MV-4-11 (cell line): Measurements from ENCODE around the gene ABCA4.
"Not testable (repeated sequence)": the region's sequence is repeated elsewhere in the genome, so short reads cannot be mapped to it uniquely, and the experiment has no call there.

Source experiments
- DNase-seq: peaks from one replicate; lab custom pipeline; 2025; lab: John Stamatoyannopoulos, UW

Gene ABCA4

GRCh38 chr1:93979040-93979717, 141.8 kb downstream of the ABCA4 start:
- no peak for DNase-seq

- DNase-seq = no peak
Measured at GRCh38 chr1:93977598-93977945, 143.4 kb downstream of the ABCA4 start.

GRCh38 chr1:93976711-93977597, 144.0 kb downstream of the ABCA4 start:
- no peak for DNase-seq

GRCh38 chr1:93976291-93976690, 144.7 kb downstream of the ABCA4 start:
- DNase-seq = no peak

- DNase-seq = no peak
Measured at GRCh38 chr1:93972341-93972740, 148.6 kb downstream of the ABCA4 start.

- DNase-seq = no peak
Measured at GRCh38 chr1:93969887-93970286, 151.1 kb downstream of the ABCA4 start.

GRCh38 chr1:93969371-93969770, 151.6 kb downstream of the ABCA4 start:
- DNase-seq = no peak

- DNase-seq = no peak
Measured at GRCh38 chr1:93967306-93967705, 153.6 kb downstream of the ABCA4 start.

GRCh38 chr1:93965888-93966287, 155.1 kb downstream of the ABCA4 start:
- DNase-seq = no peak

- DNase-seq = no peak
Measured at GRCh38 chr1:93965256-93965655, 155.7 kb downstream of the ABCA4 start.

GRCh38 chr1:93964777-93965200, 156.2 kb downstream of the ABCA4 start:
- no peak for DNase-seq

GRCh38 chr1:93964096-93964776, 156.7 kb downstream of the ABCA4 start:
- DNase-seq = no peak

- DNase-seq = no peak
Measured at GRCh38 chr1:93963585-93963984, 157.4 kb downstream of the ABCA4 start.

- no peak for DNase-seq
Measured at GRCh38 chr1:93961906-93962305, 159.0 kb downstream of the ABCA4 start.

- no peak for DNase-seq
Measured at GRCh38 chr1:93961443-93961842, 159.5 kb downstream of the ABCA4 start.

- DNase-seq = no peak
Measured at GRCh38 chr1:93960641-93961147, 160.3 kb downstream of the ABCA4 start.

- no peak for DNase-seq
Measured at GRCh38 chr1:93959413-93959812, 161.5 kb downstream of the ABCA4 start.

- DNase-seq = peak; percentile 57
Measured at GRCh38 chr1:93958726-93959100, 162.2 kb downstream of the ABCA4 start.

GRCh38 chr1:93958032-93958725, 162.8 kb downstream of the ABCA4 start:
- DNase-seq = no peak

GRCh38 chr1:93955765-93956164, 165.2 kb downstream of the ABCA4 start:
- DNase-seq = no peak

GRCh38 chr1:93947002-93947686, 173.8 kb downstream of the ABCA4 start:
- not testable (repeated sequence) for DNase-seq
